Prostate gland (tissue), 1 donor: Measurements from ENCODE around the gene TMEM120A.

Experiments
- POLR2A ChIP-seq: fragments of 450-650 bp; IDR thresholded peaks from one replicate; pipeline ENCODE4 v1.6.1; 2016; ENCODE audit warnings: antibody characterized with exemption, mild to moderate bottlenecking
- POLR2AphosphoS5 ChIP-seq: sonication (generic); formaldehyde crosslinking; IDR thresholded peaks from one replicate; pipeline ENCODE4 v1.6.1; 2017; ENCODE audit warnings: antibody characterized with exemption

DNA sequence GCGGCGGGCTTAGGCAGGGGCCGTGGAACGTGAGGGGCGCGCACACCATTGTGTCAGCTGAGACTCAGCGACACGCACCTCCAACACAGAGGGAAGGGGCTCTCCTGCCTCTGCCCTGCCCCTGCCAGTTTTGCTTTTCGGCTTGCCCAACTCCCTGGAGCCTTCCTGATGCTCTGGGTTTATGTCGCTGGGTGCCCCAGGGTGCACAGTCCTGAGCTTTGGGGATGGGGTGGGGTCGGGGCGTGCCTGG, 13.3 kb downstream of the TMEM120A start:
- TF ChIP-seq POLR2AphosphoS5 (no peak), POLR2A (no peak)
